B cell (primary cell): ENCODE results near the gene CAV3.

Experiments
- EZH2 ChIP-seq: IDR thresholded peaks from 2 replicates; pipeline ENCODE4 v1.6.1; 2012; ENCODE audit warnings: borderline replicate concordance, low read depth, mild to moderate bottlenecking, moderate library complexity, low read length; ENCODE audit not compliant: insufficient read depth, poor library complexity, severe bottlenecking
- TF ChIP-seq, protein P1 (sequence below): fragments of 200-600 bp; IDR thresholded peaks from one replicate; pipeline ENCODE4 v1.8.0; 2022; ENCODE audit warnings: antibody characterized with exemption, mild to moderate bottlenecking

DNA sequence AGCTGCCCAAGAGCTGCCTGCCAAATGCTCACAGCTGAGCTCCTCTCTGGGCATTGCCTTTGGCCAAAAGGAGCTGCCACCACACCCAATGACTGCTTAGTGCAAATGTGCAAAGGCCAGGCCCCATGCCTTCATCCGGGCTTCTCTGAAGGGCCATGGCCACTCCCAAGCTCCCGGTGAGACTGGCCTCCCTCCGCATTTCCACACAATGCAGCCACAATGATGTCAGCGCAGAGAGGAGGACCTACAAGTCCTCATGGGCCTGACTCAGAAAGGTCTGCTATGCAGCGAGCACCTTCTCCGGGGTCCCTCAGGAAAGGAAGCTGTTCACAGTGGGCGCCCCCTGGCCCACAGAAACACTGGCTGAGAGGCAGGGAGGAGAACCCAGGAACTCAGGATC lies 23.1 kb downstream of the CAV3 start:
- TF ChIP-seq, protein P1, sequence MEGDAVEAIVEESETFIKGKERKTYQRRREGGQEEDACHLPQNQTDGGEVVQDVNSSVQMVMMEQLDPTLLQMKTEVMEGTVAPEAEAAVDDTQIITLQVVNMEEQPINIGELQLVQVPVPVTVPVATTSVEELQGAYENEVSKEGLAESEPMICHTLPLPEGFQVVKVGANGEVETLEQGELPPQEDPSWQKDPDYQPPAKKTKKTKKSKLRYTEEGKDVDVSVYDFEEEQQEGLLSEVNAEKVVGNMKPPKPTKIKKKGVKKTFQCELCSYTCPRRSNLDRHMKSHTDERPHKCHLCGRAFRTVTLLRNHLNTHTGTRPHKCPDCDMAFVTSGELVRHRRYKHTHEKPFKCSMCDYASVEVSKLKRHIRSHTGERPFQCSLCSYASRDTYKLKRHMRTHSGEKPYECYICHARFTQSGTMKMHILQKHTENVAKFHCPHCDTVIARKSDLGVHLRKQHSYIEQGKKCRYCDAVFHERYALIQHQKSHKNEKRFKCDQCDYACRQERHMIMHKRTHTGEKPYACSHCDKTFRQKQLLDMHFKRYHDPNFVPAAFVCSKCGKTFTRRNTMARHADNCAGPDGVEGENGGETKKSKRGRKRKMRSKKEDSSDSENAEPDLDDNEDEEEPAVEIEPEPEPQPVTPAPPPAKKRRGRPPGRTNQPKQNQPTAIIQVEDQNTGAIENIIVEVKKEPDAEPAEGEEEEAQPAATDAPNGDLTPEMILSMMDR, result no peak
- TF ChIP-seq EZH2, result no peak
